Stimulated activated CD8-positive, alpha-beta memory T cell treated with anti-CD3 and anti-CD28 coated beads, Interleukin-2, amount 100 ng/mL, for 48 hours (primary cell): ENCODE results near the gene TBX15.

Experiments
- DNase-seq, 2 donors: peaks; one replicate each; pipeline ENCODE4 v3.0.0-alpha.2; 2020; ENCODE audit warnings: low read depth in 2 of 2

Gene TBX15

GRCh38 chr1:118890851-118891384 is 97.2 kb downstream of the TBX15 start:
- DNase-seq = no peak

DNA sequence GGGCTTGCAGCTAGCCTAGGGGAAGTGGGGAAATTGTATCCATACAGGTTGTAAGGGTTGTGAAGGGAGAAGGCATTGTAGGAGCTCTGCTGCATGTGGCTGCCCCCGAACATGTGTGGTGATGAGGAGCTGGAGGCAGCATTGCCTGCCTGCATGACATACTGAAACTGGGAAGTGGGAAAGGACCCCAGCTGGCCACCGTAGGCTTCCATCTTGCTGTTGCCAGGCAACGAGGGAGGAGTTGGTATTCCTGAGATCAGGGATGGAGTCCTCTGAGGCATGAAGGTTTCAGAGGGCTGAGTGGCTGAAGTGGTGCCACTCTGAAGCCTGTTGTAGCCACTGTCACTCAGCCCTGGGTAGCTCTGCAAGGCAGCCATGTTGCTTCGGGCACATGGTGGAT is 103.2 kb downstream of the TBX15 start:
- DNase-seq = no peak

DNA sequence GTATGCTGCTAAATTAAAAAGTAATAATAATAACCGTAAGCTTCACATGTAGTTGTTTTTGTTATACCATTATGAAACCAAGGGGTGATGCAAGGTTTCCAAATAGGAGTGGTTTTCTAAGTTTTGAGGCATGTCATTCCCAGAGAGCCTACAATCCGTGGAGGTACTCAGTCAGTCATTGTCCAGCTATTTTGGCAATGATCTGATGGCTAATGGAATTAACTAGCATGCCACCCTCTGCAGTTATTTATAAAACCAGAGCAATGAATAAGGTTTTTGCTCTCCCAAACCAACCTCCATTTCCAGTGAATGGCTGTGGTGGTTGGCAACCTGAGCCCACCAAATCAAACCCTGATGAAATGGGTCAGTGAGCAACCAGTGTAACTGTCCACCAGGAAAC is 106.4 kb downstream of the TBX15 start:
- DNase-seq = no peak

- DNase-seq = no peak
Observed at GRCh38 chr1:118878661-118879060, 109.5 kb downstream of the TBX15 start.

- no peak for DNase-seq
Observed at GRCh38 chr1:118877668-118878396, 110.3 kb downstream of the TBX15 start.

- DNase-seq = no peak
Observed at GRCh38 chr1:118871582-118872171, 116.5 kb downstream of the TBX15 start.

GRCh38 chr1:118868387-118868786 is 119.8 kb downstream of the TBX15 start:
- DNase-seq = no peak

DNA sequence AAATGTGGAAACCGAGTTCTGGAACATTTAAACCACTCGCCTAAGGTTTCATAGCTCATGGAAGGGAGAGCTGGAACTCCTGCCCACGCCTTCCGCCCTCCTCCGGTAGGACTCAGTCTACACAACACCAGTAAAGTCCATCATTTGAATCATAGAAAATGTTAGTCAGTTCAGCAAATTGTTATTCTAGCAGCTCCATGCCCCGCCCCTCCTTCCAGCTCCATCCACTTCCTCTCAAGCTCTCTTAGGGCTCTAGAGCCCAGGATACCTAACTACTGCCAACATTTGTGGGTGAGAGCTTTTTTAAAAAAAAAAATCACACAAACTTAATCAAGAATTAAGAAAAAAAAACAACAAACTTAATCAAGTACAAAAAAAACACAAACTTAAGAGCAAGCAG is 121.8 kb downstream of the TBX15 start:
- DNase-seq = no peak

DNA sequence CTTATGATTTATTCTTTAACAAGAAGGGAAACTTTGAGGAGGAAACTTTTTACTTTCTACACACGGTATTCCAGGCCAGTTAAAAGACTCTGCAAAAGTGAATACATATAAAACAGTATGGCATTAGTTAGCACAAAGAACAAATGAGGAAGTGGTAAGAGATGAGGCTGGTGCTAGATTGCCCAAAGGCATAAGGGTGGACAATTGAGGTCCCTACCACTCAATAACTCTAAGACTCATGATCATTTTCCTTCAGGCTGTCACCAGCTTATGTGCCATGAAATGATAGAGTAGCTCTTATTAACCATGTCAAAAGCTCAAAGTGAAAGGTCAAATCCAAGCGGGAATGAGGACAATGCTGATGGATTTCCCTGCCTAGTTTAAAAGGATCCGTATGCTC is 124.5 kb downstream of the TBX15 start:
- no peak for DNase-seq

DNA sequence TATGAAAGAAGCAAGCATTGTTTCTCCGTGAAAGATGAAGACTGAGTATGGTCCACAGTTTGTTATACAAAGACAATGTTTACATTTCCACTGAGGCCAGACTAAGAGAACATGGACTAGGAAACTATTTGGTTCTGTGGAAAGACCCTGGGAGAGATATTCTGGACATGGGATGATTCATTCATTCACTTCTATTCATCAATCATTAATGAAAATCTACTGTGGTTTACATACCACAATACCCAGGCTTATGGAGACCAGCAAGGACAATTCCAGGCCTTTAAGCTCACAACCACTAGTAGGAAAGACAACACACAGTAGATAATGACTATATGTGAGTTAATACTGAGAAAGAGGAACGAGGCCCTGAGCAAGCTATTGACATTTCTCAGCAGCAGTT is 125.4 kb downstream of the TBX15 start:
- no peak for DNase-seq

GRCh38 chr1:118861216-118861615 is 126.9 kb downstream of the TBX15 start:
- DNase-seq = no peak

GRCh38 chr1:118859999-118860398 is 128.1 kb downstream of the TBX15 start:
- no peak for DNase-seq

- DNase-seq = no peak
Observed at GRCh38 chr1:118846443-118846842, 141.7 kb downstream of the TBX15 start.

GRCh38 chr1:118842452-118843201 is 145.5 kb downstream of the TBX15 start:
- no peak for DNase-seq

- no peak for DNase-seq
Observed at GRCh38 chr1:118841521-118841920, 146.6 kb downstream of the TBX15 start.
